Keratinocyte (primary cell): ENCODE data around the gene DLL4.

Experiments
- EZH2 ChIP-seq: IDR thresholded peaks from one replicate; pipeline ENCODE4 v1.6.1; 2012; ENCODE audit warnings: inconsistent platforms, mild to moderate bottlenecking, low read length, moderate library complexity
- TF ChIP-seq, protein P1 (sequence below), 3 experiments: IDR thresholded peaks in 1 of 3; conservative IDR thresholded peaks in 1 of 3; optimal IDR thresholded peaks in 1 of 3; 2 replicates in 2 of 3; 3 replicates in 1 of 3; pipeline versions ENCODE3 to v1.5.1; 2011; ENCODE audit warnings: low read length in 3 of 3, mild to moderate bottlenecking in 3 of 3, moderate library complexity in 2 of 3, control low read depth in 1 of 3, inconsistent platforms in 1 of 3; ENCODE audit not compliant: insufficient read depth in 2 of 3; ENCODE audit errors: extremely low read depth in 1 of 3

DNA sequence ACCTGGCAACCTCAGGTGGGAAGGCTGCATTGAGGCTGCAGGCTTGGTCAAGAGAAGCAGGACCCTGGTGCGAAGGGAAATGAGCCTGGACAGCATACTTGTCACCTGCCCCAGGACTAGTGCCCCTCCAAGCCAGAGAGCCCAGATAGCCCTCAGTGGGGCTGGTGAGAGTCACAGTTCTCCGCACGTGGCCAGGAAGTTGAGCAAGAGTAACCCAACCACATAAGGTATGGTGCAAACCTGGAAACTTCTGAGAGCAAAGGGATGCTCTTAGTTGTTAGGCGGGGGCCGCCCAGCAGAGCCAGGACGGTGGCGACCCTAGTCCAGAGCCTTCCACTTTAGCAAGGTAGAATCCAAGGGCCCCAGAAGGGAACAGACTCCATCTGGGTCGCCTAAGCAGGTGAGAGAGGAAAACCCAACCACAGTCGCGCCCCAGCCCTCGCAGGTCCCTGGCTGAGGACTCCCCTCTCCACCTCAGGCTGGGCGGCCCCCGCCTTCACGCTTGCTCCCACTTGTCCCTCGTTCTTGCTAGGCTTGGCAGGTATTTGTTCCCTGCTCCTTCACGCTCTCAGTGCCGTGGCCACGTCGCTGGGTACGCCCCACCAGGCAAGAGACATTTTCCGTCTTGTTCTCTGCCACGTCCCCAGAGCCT lies 36.0 kb upstream of the DLL4 start:
- TF ChIP-seq, protein P1, sequence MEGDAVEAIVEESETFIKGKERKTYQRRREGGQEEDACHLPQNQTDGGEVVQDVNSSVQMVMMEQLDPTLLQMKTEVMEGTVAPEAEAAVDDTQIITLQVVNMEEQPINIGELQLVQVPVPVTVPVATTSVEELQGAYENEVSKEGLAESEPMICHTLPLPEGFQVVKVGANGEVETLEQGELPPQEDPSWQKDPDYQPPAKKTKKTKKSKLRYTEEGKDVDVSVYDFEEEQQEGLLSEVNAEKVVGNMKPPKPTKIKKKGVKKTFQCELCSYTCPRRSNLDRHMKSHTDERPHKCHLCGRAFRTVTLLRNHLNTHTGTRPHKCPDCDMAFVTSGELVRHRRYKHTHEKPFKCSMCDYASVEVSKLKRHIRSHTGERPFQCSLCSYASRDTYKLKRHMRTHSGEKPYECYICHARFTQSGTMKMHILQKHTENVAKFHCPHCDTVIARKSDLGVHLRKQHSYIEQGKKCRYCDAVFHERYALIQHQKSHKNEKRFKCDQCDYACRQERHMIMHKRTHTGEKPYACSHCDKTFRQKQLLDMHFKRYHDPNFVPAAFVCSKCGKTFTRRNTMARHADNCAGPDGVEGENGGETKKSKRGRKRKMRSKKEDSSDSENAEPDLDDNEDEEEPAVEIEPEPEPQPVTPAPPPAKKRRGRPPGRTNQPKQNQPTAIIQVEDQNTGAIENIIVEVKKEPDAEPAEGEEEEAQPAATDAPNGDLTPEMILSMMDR (optimal IDR thresholded peaks at IDR 0.05 in 1 of 3, IDR thresholded peaks at IDR 0.05 in 1 of 3, conservative IDR thresholded peaks at IDR 0.05 in 1 of 3; ENCODE audit: extremely low read depth in 1 of 3, insufficient read depth in 2 of 3, low read length in 3 of 3) = no peak
- TF ChIP-seq EZH2 = no peak
